Measurements from ENCODE around the gene CPNE8.

DNA sequence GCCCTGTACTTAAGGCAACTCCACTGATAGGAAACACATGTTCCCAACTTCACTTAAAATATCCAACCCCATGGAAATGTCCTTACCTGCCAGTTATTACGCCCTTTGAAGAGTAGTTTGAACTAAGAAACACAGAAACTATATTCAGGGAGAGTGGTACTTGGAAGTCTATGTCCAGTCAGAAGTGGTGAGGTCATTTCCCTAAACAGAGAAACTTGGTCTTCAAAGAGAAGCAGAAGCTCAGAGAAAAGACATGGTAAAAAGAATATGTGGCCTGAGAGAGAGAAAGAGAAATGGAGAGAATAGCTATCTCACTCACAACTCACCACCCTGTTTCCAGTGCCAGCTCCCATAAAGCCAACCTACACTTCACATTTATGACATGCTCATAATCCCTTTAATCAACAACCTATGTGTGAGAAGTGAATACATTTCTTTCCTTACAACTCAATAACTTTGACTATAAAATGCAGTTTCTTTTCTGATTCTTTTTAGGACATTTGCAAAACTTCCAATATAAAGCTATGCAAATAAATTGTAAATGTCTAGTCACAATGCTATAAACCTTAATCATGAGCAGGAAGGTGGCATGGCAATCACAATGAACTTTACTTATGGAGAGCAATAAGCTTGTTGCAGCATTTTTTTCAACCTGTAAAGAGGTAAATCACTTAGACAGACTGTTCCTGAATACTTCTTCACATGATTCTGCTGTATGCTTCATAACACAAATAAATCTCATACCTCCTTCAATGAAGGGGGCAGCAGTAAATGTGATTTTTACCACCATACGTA is 67.1 kb downstream of the CPNE8 start:
- TF ChIP-seq, protein P1, sequence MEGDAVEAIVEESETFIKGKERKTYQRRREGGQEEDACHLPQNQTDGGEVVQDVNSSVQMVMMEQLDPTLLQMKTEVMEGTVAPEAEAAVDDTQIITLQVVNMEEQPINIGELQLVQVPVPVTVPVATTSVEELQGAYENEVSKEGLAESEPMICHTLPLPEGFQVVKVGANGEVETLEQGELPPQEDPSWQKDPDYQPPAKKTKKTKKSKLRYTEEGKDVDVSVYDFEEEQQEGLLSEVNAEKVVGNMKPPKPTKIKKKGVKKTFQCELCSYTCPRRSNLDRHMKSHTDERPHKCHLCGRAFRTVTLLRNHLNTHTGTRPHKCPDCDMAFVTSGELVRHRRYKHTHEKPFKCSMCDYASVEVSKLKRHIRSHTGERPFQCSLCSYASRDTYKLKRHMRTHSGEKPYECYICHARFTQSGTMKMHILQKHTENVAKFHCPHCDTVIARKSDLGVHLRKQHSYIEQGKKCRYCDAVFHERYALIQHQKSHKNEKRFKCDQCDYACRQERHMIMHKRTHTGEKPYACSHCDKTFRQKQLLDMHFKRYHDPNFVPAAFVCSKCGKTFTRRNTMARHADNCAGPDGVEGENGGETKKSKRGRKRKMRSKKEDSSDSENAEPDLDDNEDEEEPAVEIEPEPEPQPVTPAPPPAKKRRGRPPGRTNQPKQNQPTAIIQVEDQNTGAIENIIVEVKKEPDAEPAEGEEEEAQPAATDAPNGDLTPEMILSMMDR (IDR thresholded peaks at IDR 0.05; ENCODE audit: insufficient read depth, low read depth, low read length), result no peak
- TF ChIP-seq EZH2 (IDR thresholded peaks at IDR 0.05; ENCODE audit: insufficient read depth, low read length), result no peak
